B cell (primary cell): ENCODE data around the gene C2CD4C. TPM values are rescaled to one million over a fixed set of nuclear protein-coding genes. Genes with fewer than 3 reads are reported as not detected.

Experiments used
- ATAC-seq: fragments of 200-7000 bp; cut with Tn5 transposase; one replicate; pipeline ENCODE4 v1.10.0; 2021; ENCODE audit warnings: low read depth, mild to moderate bottlenecking, moderate number of reproducible peaks, moderate library complexity
- CTCF ChIA-PET: fragments of 350-600 bp; sonication (Branson Sonifier 250); formaldehyde crosslinking; loops from one replicate; lab custom pipeline; 2021; ENCODE audit warnings: antibody characterized with exemption, inconsistent platforms; lab: Charles Lee
- POLR2A ChIA-PET: fragments of 350-600 bp; sonication (Branson Sonifier 250); formaldehyde crosslinking; loops from one replicate; lab custom pipeline; 2021; ENCODE audit warnings: antibody characterized with exemption; lab: Charles Lee
- DNase-seq: peaks from one replicate; pipeline ENCODE4 v3.0.0; 2013
- H2AFZ ChIP-seq: 2 replicates; pipeline ENCODE4 v1.6.1; 2012; ENCODE audit warnings: mild to moderate bottlenecking, low read depth, low read length; ENCODE audit not compliant: insufficient read depth, poor library complexity, severe bottlenecking
- H3K27ac ChIP-seq, 2 donors: 1 replicate in 1 of 2; 2 replicates in 1 of 2; pipeline ENCODE4 v1.5.1; 2012 to 2013; ENCODE audit warnings: low read length in 2 of 2, mild to moderate bottlenecking in 2 of 2, moderate library complexity in 1 of 2
- H3K27me3 ChIP-seq, 4 experiments: fragments of 200-600 bp in 1 of 4; sonication (generic) in 1 of 4; replicated peaks in 1 of 4; 1 replicate in 2 of 4; 2 replicates in 2 of 4; pipeline versions ENCODE4 v1.6.1 to v1.7.0; 2013 to 2016; ENCODE audit warnings: low read length in 3 of 4, mild to moderate bottlenecking in 2 of 4, mixed read lengths in 1 of 4, moderate library complexity in 1 of 4; ENCODE audit not compliant: insufficient read depth in 4 of 4, control insufficient read depth in 3 of 4; ENCODE audit errors: control extremely low read depth in 1 of 4
- H3K36me3 ChIP-seq, 2 experiments: replicated peaks in 1 of 2; 1 replicate in 1 of 2; 2 replicates in 1 of 2; pipeline versions ENCODE4 v1.6.1 to v1.7.1; 2013; ENCODE audit warnings: low read length in 1 of 2; ENCODE audit not compliant: insufficient read depth in 2 of 2, control insufficient read depth in 1 of 2; ENCODE audit errors: control extremely low read depth in 1 of 2, extremely low read depth in 1 of 2
- H3K4me1 ChIP-seq, 2 donors: fragments of 200-600 bp in 1 of 2; sonication (generic) in 1 of 2; 1 replicate in 1 of 2; 2 replicates in 1 of 2; pipeline versions ENCODE4 v1.5.1 to v1.6.1; 2013 to 2017; ENCODE audit warnings: low read length in 2 of 2; ENCODE audit not compliant: control insufficient read depth in 2 of 2, insufficient read depth in 2 of 2
- H3K4me2 ChIP-seq: replicated peaks from 2 replicates; pipeline ENCODE3; 2012; ENCODE audit warnings: mild to moderate bottlenecking, low read depth, low read length; ENCODE audit not compliant: poor library complexity, severe bottlenecking
- H3K4me3 ChIP-seq, 5 experiments: fragments of 200-600 bp in 1 of 5; sonication (generic) in 1 of 5; 1 replicate in 3 of 5; 2 replicates in 2 of 5; pipeline versions ENCODE4 v1.5.1 to v1.7.0; 2011 to 2016; ENCODE audit warnings: low read length in 4 of 5, mild to moderate bottlenecking in 4 of 5, low read depth in 2 of 5, control low read depth in 1 of 5, moderate library complexity in 1 of 5; ENCODE audit not compliant: insufficient read depth in 1 of 5; ENCODE audit errors: control extremely low read depth in 1 of 5, extremely low read depth in 1 of 5
- H3K79me2 ChIP-seq: fragments of 200-600 bp; sonication (generic); one replicate; pipeline ENCODE4 v1.6.0; 2016; ENCODE audit warnings: low read length; ENCODE audit not compliant: control insufficient read depth, insufficient read depth
- H3K9ac ChIP-seq: fragments of 200-600 bp; sonication (generic); 2 replicates; pipeline ENCODE4 v1.6.1; 2017; ENCODE audit warnings: mild to moderate bottlenecking, low read length, moderate library complexity
- H3K9me3 ChIP-seq, 3 donors: one replicate each; pipeline versions ENCODE4 v1.6.1 to v1.7.1; 2013; ENCODE audit warnings: low read length in 2 of 3; ENCODE audit not compliant: control insufficient read depth in 2 of 3, insufficient read depth in 1 of 3; ENCODE audit errors: control extremely low read depth in 1 of 3
- H4K20me1 ChIP-seq: 2 replicates; pipeline ENCODE4 v1.6.0; 2012; ENCODE audit warnings: mild to moderate bottlenecking, low read length; ENCODE audit not compliant: insufficient read depth, control insufficient read depth, poor library complexity, severe bottlenecking
- H3K27ac Mint-ChIP-seq: one replicate; pipeline ENCODE4 v1.8.0; 2021; ENCODE audit warnings: mixed read lengths
- H3K27me3 Mint-ChIP-seq: one replicate; pipeline ENCODE4 v1.8.0; 2021; ENCODE audit warnings: mixed read lengths
- H3K4me1 Mint-ChIP-seq: one replicate; pipeline ENCODE4 v1.8.0; 2021; ENCODE audit warnings: mixed read lengths
- H3K4me3 Mint-ChIP-seq: one replicate; pipeline ENCODE4 v1.8.0; 2021; ENCODE audit warnings: mixed read lengths
- H3K9me3 Mint-ChIP-seq: one replicate; pipeline ENCODE4 v1.8.0; 2022; ENCODE audit warnings: mixed read lengths; ENCODE audit not compliant: insufficient read depth
- CTCF ChIP-seq: fragments of 200-600 bp; IDR thresholded peaks from one replicate; pipeline ENCODE4 v1.8.0; 2022; ENCODE audit warnings: antibody characterized with exemption, mild to moderate bottlenecking
- EZH2 ChIP-seq: IDR thresholded peaks from 2 replicates; pipeline ENCODE4 v1.6.1; 2012; ENCODE audit warnings: borderline replicate concordance, low read depth, mild to moderate bottlenecking, moderate library complexity, low read length; ENCODE audit not compliant: insufficient read depth, poor library complexity, severe bottlenecking
- WGBS: methylation state at CpG from one replicate; pipeline ENCODE4 v1.1.5; 2013; ENCODE audit warnings: missing lambda C conversion rate; ENCODE audit not compliant: insufficient coverage; 5-methylcytosine and 5-hydroxymethylcytosine counted together
- intact Hi-C: fragments of 100-400 bp; cut with micrococcal nuclease; formaldehyde crosslinking; loops from one replicate; pipeline ENCODE4 v1.10.0; 2022
- polyA plus RNA-seq: library from polyadenylated mRNA; depleted of rRNA; stranded (reverse); fragments of >200 nt; gene quantifications from 2 replicates; pipeline ENCODE4 v1.2.3, GENCODE V29; 2012
- total RNA-seq, 2 donors: library from RNA; stranded (reverse); fragments of 120-200 nt in 1 of 2; gene quantifications; 1 replicate in 1 of 2; 2 replicates in 1 of 2; pipeline versions ENCODE4 v1.2.3 to v1.2.4, GENCODE V29; 2013 to 2022

C2CD4C gene
- total and polyA plus RNA-seq, 2 donors (not counting 1 experiment from before 2014, with no cell fraction given), result not detected

DNA sequence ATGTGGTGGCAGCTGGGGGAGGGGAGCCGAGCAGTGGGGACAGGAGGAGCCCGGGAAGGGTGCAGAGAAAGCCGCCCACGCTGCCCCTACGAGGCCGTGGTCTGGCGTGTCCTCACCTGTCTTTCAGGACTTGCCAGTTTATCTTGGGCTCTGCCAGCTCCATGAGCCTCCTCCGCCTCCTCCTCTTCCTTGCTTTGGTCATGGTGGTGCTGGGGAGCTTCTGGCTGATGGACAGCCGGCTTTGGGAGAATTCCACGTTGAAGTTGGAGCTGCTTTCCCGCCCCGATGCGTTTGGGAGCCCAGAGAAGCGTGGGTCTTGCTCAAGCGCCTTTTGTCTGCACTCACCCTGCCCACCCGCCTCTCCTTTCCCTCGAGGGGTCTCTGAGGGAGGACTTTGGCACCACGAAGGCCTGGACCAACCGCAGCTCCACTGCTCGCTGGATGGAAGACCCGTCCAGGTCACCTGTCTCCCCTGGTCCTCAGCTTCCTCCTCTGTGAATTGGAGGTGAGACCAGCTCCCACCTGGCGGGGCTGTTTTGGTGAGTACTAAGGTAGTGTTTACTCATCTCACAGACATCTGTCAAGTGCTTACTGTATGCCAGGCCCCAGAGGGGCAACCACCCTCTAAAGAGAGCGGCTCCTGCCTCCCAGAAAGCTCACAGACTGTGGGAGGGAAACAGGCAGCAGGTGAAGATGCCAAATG is 34.6 kb downstream of the C2CD4C start:
- Mint-ChIP-seq H3K9me3 (no peaks in the 10 kb centered on the region), H3K4me1 (no peaks in the 10 kb centered on the region), H3K4me3 (no peak overlapping the region), H3K27me3 (peaks cover 15% of the 10 kb centered on the region), H3K27ac (no peak overlapping the region)
- Histone ChIP-seq H3K27ac (no peak overlapping the region), H3K4me3 (no peak overlapping the region), H3K79me2 (no peaks in the 10 kb centered on the region), H3K4me2 (no peak overlapping the region), H3K36me3 (no peaks in the 10 kb centered on the region), H3K4me1 (no peaks in the 10 kb centered on the region), H3K9ac (no peak overlapping the region), H4K20me1 (no peaks in the 10 kb centered on the region), H2AFZ (no peak overlapping the region), H3K9me3 (peaks cover 0 to 6% (median 0%) of the 10 kb centered on the region in 3 donors), H3K27me3 (peaks cover 0 to 9% (median 0%) of the 10 kb centered on the region in 4 experiments)
- DNase-seq, result no peak
- 89% methylated on average over 17 of the region's 23 CpGs for WGBS
- ChIA-PET POLR2A (no interaction called here), CTCF (no interaction called here)
- ATAC-seq, result no peak
- TF ChIP-seq CTCF (no peak), EZH2 (no peak)
- intact Hi-C loops, result no loop called here

- Mint-ChIP-seq H3K9me3 (no peaks in the 10 kb centered on the region), H3K27ac (no peak overlapping the region), H3K4me3 (no peak overlapping the region), H3K4me1 (no peaks in the 10 kb centered on the region), H3K27me3 (peaks cover 21% of the 10 kb centered on the region)
- ChIA-PET CTCF (no interaction called here), POLR2A (no interaction called here)
- Histone ChIP-seq H3K9ac (no peak overlapping the region), H3K4me1 (no peaks in the 10 kb centered on the region), H3K27me3 (peaks cover 0 to 9% (median 0%) of the 10 kb centered on the region in 4 experiments), H2AFZ (no peak overlapping the region), H4K20me1 (no peaks in the 10 kb centered on the region), H3K79me2 (no peaks in the 10 kb centered on the region), H3K9me3 (peaks cover 0 to 6% (median 0%) of the 10 kb centered on the region in 3 donors), H3K27ac (no peak overlapping the region), H3K4me2 (no peak overlapping the region), H3K4me3 (no peak overlapping the region), H3K36me3 (no peaks in the 10 kb centered on the region)
- TF ChIP-seq CTCF, result no peak
- TF ChIP-seq EZH2, result no peak
- DNase-seq (no peak), ATAC-seq (no peak)
- intact Hi-C loops, result no loop called here
- WGBS, result 86% methylated on average over 16 of the region's 24 CpGs
These were observed 35.4 kb downstream of the C2CD4C start for GRCh38 chr19:373391-374182.
